HFFc6 (cell line): ENCODE data around the gene FGF3. TPM values are rescaled to one million over a fixed set of nuclear protein-coding genes. Genes with fewer than 3 reads are reported as not detected.
"Not testable (repeated sequence)": the region's sequence is repeated elsewhere in the genome, so short reads cannot be mapped to it uniquely, and the experiment has no call there.

Source experiments
- DNase-seq: peaks from one replicate; pipeline ENCODE4 v3.0.0-alpha.2; 2018
- H3K27ac Mint-ChIP-seq: 2 replicates; pipeline ENCODE4 v1.8.0; 2020; ENCODE audit warnings: mild to moderate bottlenecking, mixed read lengths
- H3K27me3 Mint-ChIP-seq: 2 replicates; pipeline ENCODE4 v1.8.0; 2021; ENCODE audit warnings: mild to moderate bottlenecking, moderate library complexity, mixed read lengths; ENCODE audit not compliant: insufficient read depth
- H3K36me3 Mint-ChIP-seq: 2 replicates; pipeline ENCODE4 v1.8.0; 2021; ENCODE audit warnings: low read depth, mixed read lengths
- H3K4me1 Mint-ChIP-seq: 2 replicates; pipeline ENCODE4 v1.8.0; 2020; ENCODE audit warnings: low read depth, mixed read lengths
- H3K4me3 Mint-ChIP-seq: 2 replicates; pipeline ENCODE4 v1.8.0; 2020; ENCODE audit warnings: mild to moderate bottlenecking, moderate library complexity, mixed read lengths
- H3K9me3 Mint-ChIP-seq: 2 replicates; pipeline ENCODE4 v1.8.0; 2020; ENCODE audit warnings: mild to moderate bottlenecking, mixed read lengths
- CTCF ChIP-seq: fragments of 200-600 bp; sonication (generic); IDR thresholded peaks from 2 replicates; pipeline ENCODE4 v1.5.0; 2021; ENCODE audit warnings: antibody characterized with exemption, mild to moderate bottlenecking
- total RNA-seq, 6 experiments: library from RNA; stranded (reverse); fragmentation: NEBNext Ultra II Directional; extraction: Animal tissue kit (Norgen Biotek cat#: 25700); gene quantifications; 2 replicates in 1 of 6; 3 replicates in 5 of 6; pipeline ENCODE4 v1.2.3, GENCODE V29; 2021

FGF3 gene
- total RNA-seq, 6 experiments from 2014 or later: not detected

- H3K4me3 Mint-ChIP-seq: no peak overlapping the region
- H3K4me1 Mint-ChIP-seq: no peaks in the 10 kb centered on the region
- peaks cover 55% of the 10 kb centered on the region for H3K27me3 Mint-ChIP-seq
- no peaks in the 10 kb centered on the region; the same call in 1 of the 2 replicates for H3K36me3 Mint-ChIP-seq
- no peak overlapping the region for H3K27ac Mint-ChIP-seq
- peaks cover 4% of the 10 kb centered on the region; the same call in 1 of the 2 replicates for H3K9me3 Mint-ChIP-seq
- no peak for TF ChIP-seq CTCF
- no peak for DNase-seq
Observed at GRCh38 chr11:69770540-69770939, 48.7 kb downstream of the FGF3 start.

- no peak for DNase-seq
- no peaks in the 10 kb centered on the region for H3K4me1 Mint-ChIP-seq
- no peak for TF ChIP-seq CTCF
- H3K9me3 Mint-ChIP-seq: peaks cover 4% of the 10 kb centered on the region; the same call in 1 of the 2 replicates
- no peak overlapping the region for H3K4me3 Mint-ChIP-seq
- peaks cover 56% of the 10 kb centered on the region for H3K27me3 Mint-ChIP-seq
- no peak overlapping the region for H3K27ac Mint-ChIP-seq
- no peaks in the 10 kb centered on the region; the same call in 1 of the 2 replicates for H3K36me3 Mint-ChIP-seq
Observed at GRCh38 chr11:69765498-69765995, 53.7 kb downstream of the FGF3 start.

DNA sequence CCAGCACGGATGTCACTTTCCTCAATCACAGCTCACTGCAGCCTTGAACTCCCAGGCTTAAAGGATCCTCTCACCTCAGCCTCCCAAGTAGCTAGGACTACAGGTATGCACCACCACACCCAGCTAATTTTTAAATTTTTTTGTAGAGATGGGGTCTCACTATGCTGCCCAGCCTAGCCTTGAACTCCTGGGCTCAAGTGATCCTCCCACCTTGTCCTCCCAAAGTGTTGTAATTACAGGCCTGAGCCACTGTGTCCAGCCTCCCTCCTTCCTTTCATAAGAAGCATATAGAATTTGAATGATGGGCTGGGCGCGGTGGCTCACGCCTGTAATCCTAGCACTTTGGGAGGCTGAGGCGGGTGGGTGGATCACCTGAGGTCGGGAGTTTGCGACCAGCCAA lies 54.3 kb downstream of the FGF3 start:
- H3K4me1 Mint-ChIP-seq: not testable (repeated sequence)

GRCh38 chr11:69760319-69760718 lies 58.9 kb downstream of the FGF3 start:
- no peak overlapping the region for H3K27ac Mint-ChIP-seq
- no peak for DNase-seq
- peaks cover 54% of the 10 kb centered on the region for H3K27me3 Mint-ChIP-seq
- no peak for TF ChIP-seq CTCF
- peaks cover 8% of the 10 kb centered on the region; the same call in 1 of the 2 replicates for H3K36me3 Mint-ChIP-seq
- no peak overlapping the region for H3K4me3 Mint-ChIP-seq
- peaks cover 15% of the 10 kb centered on the region for H3K9me3 Mint-ChIP-seq
- no peaks in the 10 kb centered on the region for H3K4me1 Mint-ChIP-seq

More for the DNA sequence above, 54.3 kb downstream of the FGF3 start:
- H3K4me3 Mint-ChIP-seq, H3K27ac Mint-ChIP-seq, DNase-seq, H3K9me3 Mint-ChIP-seq, H3K36me3 Mint-ChIP-seq: not testable (repeated sequence)
- H3K27me3 Mint-ChIP-seq: peaks cover 59% of the 10 kb centered on the region

Other genes with a start within 250 kb of the FGF3 start
- 1,000 to 10,000 TPM; 1,259 to 2,084 (median 1,434) TPM for gene CCND1, start 178.3 kb downstream of the FGF3 start, total RNA-seq
- 10 to 100 TPM; 23.2 to 28.5 (median 25.6) TPM for gene LTO1, start 144.1 kb downstream of the FGF3 start, total RNA-seq
- not detected for gene FGF19, start 115.4 kb downstream of the FGF3 start, total RNA-seq
- gene FGF4, start 44.1 kb downstream of the FGF3 start, total RNA-seq: not detected